HCT116 (cell line): Measurements from ENCODE around the gene MTG2. TPM values are rescaled to one million over a fixed set of nuclear protein-coding genes. Genes with fewer than 3 reads are reported as not detected.

Experiments
- ATAC-seq: fragments of 200-7000 bp; cut with Tn5 transposase; 2 replicates; pipeline ENCODE4 v1.9.1; 2020; ENCODE audit warnings: mild to moderate bottlenecking, moderate library complexity
- BruUV-seq: library from RNA; stranded (reverse); fragments of 400-500 nt; replicated peaks from 2 replicates; lab custom pipeline; 2021; lab: Mats Ljungman, UMichigan
- CTCF ChIA-PET: fragments of 300-600 bp; sonication (Branson Sonifier 250); formaldehyde crosslinking; loops from one replicate; lab custom pipeline; 2021; ENCODE audit warnings: antibody characterized with exemption; lab: Charles Lee
- POLR2A ChIA-PET: fragments of 300-600, 350-600 bp; sonication (Branson Sonifier 250); formaldehyde crosslinking; loops from one replicate; lab custom pipeline; 2021; ENCODE audit warnings: antibody characterized with exemption; lab: Charles Lee
- RAD21 ChIA-PET, 2 experiments: fragments of 300-600 bp; sonication (Branson Sonifier 250); formaldehyde crosslinking; loops; one replicate each; lab custom pipeline; 2023; ENCODE audit warnings: low total read pairs in 2 of 2; ENCODE audit not compliant: uncharacterized antibody in 2 of 2, unreplicated experiment in 2 of 2, low non-redundant PET in 1 of 2; lab: Charles Lee
- DNase-seq: peaks from one replicate; pipeline ENCODE4 v3.0.0-alpha.2; 2010; ENCODE audit warnings: low read depth, low spot score
- H2AFZ ChIP-seq: fragments of 200-600 bp; shearing (Covaris generic), sonication (generic); 2 replicates; pipeline ENCODE4 v1.6.1; 2017; ENCODE audit warnings: low read depth, mixed run types, mixed read lengths, antibody characterized with exemption, low read length; ENCODE audit not compliant: poor library complexity, severe bottlenecking
- H3K27ac ChIP-seq: 2 replicates; pipeline ENCODE4 v1.5.1; 2012; ENCODE audit warnings: low read depth, low read length
- H3K27me3 ChIP-seq: fragments of 200-600 bp; sonication (generic); 2 replicates; pipeline ENCODE4 v1.6.1; 2016; ENCODE audit warnings: mixed run types, low read length, mixed read lengths; ENCODE audit not compliant: insufficient read depth
- H3K36me3 ChIP-seq, 2 experiments: fragments of 200-500 bp in 1 of 2; fragments of 200-600 bp in 1 of 2; sonication (Bioruptor generic) in 1 of 2; sonication (generic) in 1 of 2; 2 replicates each; pipeline versions ENCODE4 v1.5.1 to v1.6.1; 2014 to 2016; ENCODE audit warnings: low read length in 2 of 2, inconsistent platforms in 1 of 2, mixed read lengths in 1 of 2, mixed run types in 1 of 2; ENCODE audit not compliant: insufficient read depth in 2 of 2, control insufficient read depth in 1 of 2
- H3K4me1 ChIP-seq, 2 experiments: fragments of 200-600 bp in 1 of 2; sonication (generic) in 1 of 2; 2 replicates each; pipeline versions ENCODE4 v1.5.1 to v1.6.1; 2012 to 2017; ENCODE audit warnings: low read length in 2 of 2, inconsistent platforms in 1 of 2, mild to moderate bottlenecking in 1 of 2, mixed read lengths in 1 of 2, mixed run types in 1 of 2, moderate library complexity in 1 of 2; ENCODE audit not compliant: insufficient read depth in 2 of 2, control insufficient read depth in 1 of 2
- H3K4me2 ChIP-seq: fragments of 200-600 bp; sonication (generic); 2 replicates; pipeline ENCODE4 v1.6.1; 2017; ENCODE audit warnings: mixed run types, low read length, mixed read lengths
- H3K4me3 ChIP-seq, 2 experiments: fragments of 200-600 bp in 1 of 2; sonication (generic) in 1 of 2; replicated peaks in 1 of 2; 2 replicates each; pipeline ENCODE4 v1.5.1; 2011 to 2016; ENCODE audit warnings: low read length in 2 of 2, control low read depth in 1 of 2, low read depth in 1 of 2, mild to moderate bottlenecking in 1 of 2, mixed read lengths in 1 of 2, mixed run types in 1 of 2
- H3K79me2 ChIP-seq: fragments of 200-600 bp; sonication (generic); 2 replicates; pipeline ENCODE4 v1.6.1; 2017; ENCODE audit warnings: mild to moderate bottlenecking, mixed run types, low read length, moderate library complexity, mixed read lengths; ENCODE audit not compliant: insufficient read depth
- H3K9ac ChIP-seq: fragments of 200-600 bp; sonication (generic); 2 replicates; pipeline ENCODE4 v1.6.1; 2016; ENCODE audit warnings: low read length, mixed read lengths
- H3K9me2 ChIP-seq: fragments of 200-600 bp; sonication (generic), shearing (Covaris generic); 2 replicates; pipeline ENCODE4 v1.6.1; 2017; ENCODE audit warnings: mixed run types, mild to moderate bottlenecking, moderate library complexity; ENCODE audit not compliant: insufficient read depth
- H3K9me3 ChIP-seq, 2 experiments: fragments of 200-500 bp in 1 of 2; fragments of 200-600 bp in 1 of 2; sonication (Bioruptor generic) in 1 of 2; sonication (generic) in 1 of 2; 2 replicates each; pipeline ENCODE4 v1.6.1; 2014 to 2017; ENCODE audit warnings: low read length in 2 of 2, mixed read lengths in 2 of 2, inconsistent platforms in 1 of 2, low read depth in 1 of 2, mild to moderate bottlenecking in 1 of 2, mixed run types in 1 of 2, moderate library complexity in 1 of 2; ENCODE audit not compliant: control insufficient read depth in 1 of 2, insufficient read depth in 1 of 2
- H4K20me1 ChIP-seq: fragments of 200-600 bp; sonication (generic), shearing (Covaris generic); 2 replicates; pipeline ENCODE4 v1.6.1; 2017; ENCODE audit warnings: mixed run types, mild to moderate bottlenecking, moderate library complexity; ENCODE audit not compliant: insufficient read depth
- CEBPB ChIP-seq: IDR thresholded peaks from 2 replicates; pipeline ENCODE4 v1.6.1; 2012; ENCODE audit warnings: low read depth
- EGR1 ChIP-seq: IDR thresholded peaks from 2 replicates; pipeline ENCODE4 v1.6.1; 2012; ENCODE audit warnings: low read depth
- EZH2 ChIP-seq: fragments of 200-600 bp; sonication (generic); IDR thresholded peaks from 2 replicates; pipeline ENCODE4 v1.6.1; 2017; ENCODE audit warnings: antibody characterized with exemption, mixed run types
- EZH2phosphoT487 ChIP-seq: fragments of 200-600 bp; IDR thresholded peaks from 2 replicates; pipeline ENCODE4 v1.6.1; 2018; ENCODE audit warnings: antibody characterized with exemption, borderline replicate concordance
- JUND ChIP-seq: IDR thresholded peaks from 2 replicates; pipeline ENCODE4 v1.6.1; 2012
- POLR2A ChIP-seq: IDR thresholded peaks from 2 replicates; pipeline ENCODE4 v1.7.0; 2011; ENCODE audit warnings: borderline replicate concordance; ENCODE audit not compliant: insufficient read depth, insufficient read length; ENCODE audit errors: extremely low read depth
- REST ChIP-seq: IDR thresholded peaks from 2 replicates; pipeline ENCODE4 v1.6.1; 2012; ENCODE audit warnings: low read depth
- SIN3A ChIP-seq: IDR thresholded peaks from 2 replicates; pipeline ENCODE4 v1.6.1; 2012; ENCODE audit warnings: low read depth
- SP1 ChIP-seq: IDR thresholded peaks from 2 replicates; pipeline ENCODE4 v1.6.1; 2012; ENCODE audit warnings: low read depth
- YY1 ChIP-seq: IDR thresholded peaks from 2 replicates; pipeline ENCODE4 v1.6.1; 2011; ENCODE audit warnings: low read length, low read depth, moderate library complexity, mild to moderate bottlenecking; ENCODE audit not compliant: insufficient replicate concordance; ENCODE audit errors: extremely low read depth
- ZFX ChIP-seq: fragments of 450-650 bp; IDR thresholded peaks from 2 replicates; pipeline ENCODE4 v1.6.1; 2017
- intact Hi-C: fragments of 100-400 bp; cut with micrococcal nuclease; formaldehyde crosslinking; loops from 2 replicates; pipeline ENCODE4 v1.10.0; 2022
- total RNA-seq: library from RNA; stranded (reverse); gene quantifications from one replicate; pipeline ENCODE4 v1.2.1, GENCODE V29; 2021; ENCODE audit not compliant: unreplicated experiment
- TF ChIP-seq, protein P1 (sequence below): IDR thresholded peaks from 2 replicates; pipeline ENCODE4 v1.6.1; 2012
- TF ChIP-seq, protein P2 (sequence below): IDR thresholded peaks from 2 replicates; pipeline ENCODE4 v1.6.1; 2012

MTG2 gene
- total RNA-seq, 1 experiment from 2014 or later = 43.3 TPM

- H3K9me3 ChIP-seq = no peaks in the 10 kb centered on the region
- no peak overlapping the region for H3K9ac ChIP-seq
- intact Hi-C loops = no loop called here
- H3K79me2 ChIP-seq = no peaks in the 10 kb centered on the region
- H3K9me2 ChIP-seq = no peaks in the 10 kb centered on the region
- RAD21 ChIA-PET = no interaction called here
- H3K36me3 ChIP-seq = peaks cover 2 to 17% of the 10 kb centered on the region in 2 experiments; a peak in 3 of 4 replicates
- no peak overlapping the region for H3K4me2 ChIP-seq
- H2AFZ ChIP-seq = no peak overlapping the region
- H4K20me1 ChIP-seq = no peaks in the 10 kb centered on the region
- no peaks in the 10 kb centered on the region for H3K4me1 ChIP-seq
- H3K27ac ChIP-seq = no peak overlapping the region
- POLR2A ChIA-PET = no interaction called here
- DNase-seq (no peak), ATAC-seq (no peak)
- TF ChIP-seq SP1 = no peak
- no peak for TF ChIP-seq ZFX
- TF ChIP-seq, protein P1, sequence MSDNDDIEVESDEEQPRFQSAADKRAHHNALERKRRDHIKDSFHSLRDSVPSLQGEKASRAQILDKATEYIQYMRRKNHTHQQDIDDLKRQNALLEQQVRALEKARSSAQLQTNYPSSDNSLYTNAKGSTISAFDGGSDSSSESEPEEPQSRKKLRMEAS = no peak
- TF ChIP-seq EGR1 = no peak
- TF ChIP-seq YY1 = no peak
- TF ChIP-seq SIN3A = no peak
- TF ChIP-seq CEBPB = no peak
- no peak for TF ChIP-seq EZH2
- no peak for TF ChIP-seq JUND
- TF ChIP-seq REST = no peak
- TF ChIP-seq POLR2A = no peak
- TF ChIP-seq, protein P2, sequence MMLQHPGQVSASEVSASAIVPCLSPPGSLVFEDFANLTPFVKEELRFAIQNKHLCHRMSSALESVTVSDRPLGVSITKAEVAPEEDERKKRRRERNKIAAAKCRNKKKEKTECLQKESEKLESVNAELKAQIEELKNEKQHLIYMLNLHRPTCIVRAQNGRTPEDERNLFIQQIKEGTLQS = no peak
- TF ChIP-seq EZH2phosphoT487 = no peak
- TF ChIP-seq, all 23 proteins: peak for 0
- CTCF ChIA-PET = no interaction called here
- Histone ChIP-seq H3K27me3 (no peaks in the 10 kb centered on the region), H3K4me3 (no peak overlapping the region)
- no TSS peak for BruUV-seq
These were observed 12.3 kb upstream of the MTG2 start for GRCh38 chr20:62170536-62170935.
